HEK293T (cell line): Measurements from ENCODE around the gene CTAGE4.
"Not testable (repeated sequence)": the region's sequence is repeated elsewhere in the genome, so short reads cannot be mapped to it uniquely, and the experiment has no call there.

Experiments used
- ELF4 ChIP-seq: fragments of 450-650 bp; IDR thresholded peaks from 2 replicates; pipeline ENCODE4 v1.6.1; 2017; ENCODE audit warnings: antibody characterized with exemption
- FOXM1 ChIP-seq: fragments of 450-650 bp; IDR thresholded peaks from 2 replicates; pipeline ENCODE4 v1.6.1; 2017; ENCODE audit warnings: mild to moderate bottlenecking, borderline replicate concordance
- HDGF ChIP-seq: fragments of 450-650 bp; IDR thresholded peaks from 2 replicates; pipeline ENCODE4 v1.6.1; 2017; ENCODE audit warnings: antibody characterized with exemption, borderline replicate concordance
- SP1 ChIP-seq: fragments of 450-650 bp; IDR thresholded peaks from 2 replicates; pipeline ENCODE4 v1.6.1; 2017

GRCh38 chr7:144198934-144199333 is 15.7 kb downstream of the CTAGE4 start:
- TF ChIP-seq SP1, HDGF, ELF4, FOXM1: not testable (repeated sequence)
